GM13977 (cell line): ENCODE results near the gene RNF169.

Experiments used
- DNase-seq: peaks from one replicate; pipeline ENCODE4 v3.0.0; 2012; ENCODE audit warnings: low spot score
- in situ Hi-C: fragments of 300-500 bp; cut with MboI; formaldehyde crosslinking; loops from one replicate; pipeline ENCODE4 v1.12.0; 2022; ENCODE audit warnings: low sequenced_read_pairs, low pct_unique_long_range_greater_than_20kb, mixed read lengths, inconsistent platforms; ENCODE audit not compliant: unreplicated experiment
- TF ChIP-seq, protein P1 (sequence below): IDR thresholded peaks from 2 replicates; pipeline ENCODE4 v1.5.1; 2012; ENCODE audit warnings: mild to moderate bottlenecking, control low read depth; ENCODE audit not compliant: insufficient read depth; ENCODE audit errors: extremely low read depth, missing control alignments

The RNF169 gene

DNA sequence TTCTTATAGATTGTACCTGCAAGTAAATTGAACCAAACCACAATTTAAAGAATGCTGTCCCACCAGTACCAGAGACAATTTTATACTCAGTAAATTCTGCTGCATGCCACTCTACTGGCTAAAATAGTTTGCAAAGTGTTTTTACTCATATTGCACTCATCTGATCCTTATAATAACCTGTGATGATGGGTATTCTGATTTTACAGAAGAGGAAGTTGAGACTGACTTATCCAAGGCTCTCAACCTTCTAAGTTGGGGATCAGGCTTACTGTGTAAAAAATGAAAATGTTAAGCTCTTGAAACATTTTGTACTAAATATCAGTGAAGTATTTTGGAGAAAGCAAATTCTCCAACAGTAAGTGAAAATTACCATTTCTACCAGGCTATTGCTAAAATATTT is 37.9 kb downstream of the RNF169 start:
- in situ Hi-C loops = no loop called here
- TF ChIP-seq, protein P1, sequence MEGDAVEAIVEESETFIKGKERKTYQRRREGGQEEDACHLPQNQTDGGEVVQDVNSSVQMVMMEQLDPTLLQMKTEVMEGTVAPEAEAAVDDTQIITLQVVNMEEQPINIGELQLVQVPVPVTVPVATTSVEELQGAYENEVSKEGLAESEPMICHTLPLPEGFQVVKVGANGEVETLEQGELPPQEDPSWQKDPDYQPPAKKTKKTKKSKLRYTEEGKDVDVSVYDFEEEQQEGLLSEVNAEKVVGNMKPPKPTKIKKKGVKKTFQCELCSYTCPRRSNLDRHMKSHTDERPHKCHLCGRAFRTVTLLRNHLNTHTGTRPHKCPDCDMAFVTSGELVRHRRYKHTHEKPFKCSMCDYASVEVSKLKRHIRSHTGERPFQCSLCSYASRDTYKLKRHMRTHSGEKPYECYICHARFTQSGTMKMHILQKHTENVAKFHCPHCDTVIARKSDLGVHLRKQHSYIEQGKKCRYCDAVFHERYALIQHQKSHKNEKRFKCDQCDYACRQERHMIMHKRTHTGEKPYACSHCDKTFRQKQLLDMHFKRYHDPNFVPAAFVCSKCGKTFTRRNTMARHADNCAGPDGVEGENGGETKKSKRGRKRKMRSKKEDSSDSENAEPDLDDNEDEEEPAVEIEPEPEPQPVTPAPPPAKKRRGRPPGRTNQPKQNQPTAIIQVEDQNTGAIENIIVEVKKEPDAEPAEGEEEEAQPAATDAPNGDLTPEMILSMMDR = no peak
- no peak for DNase-seq

DNA sequence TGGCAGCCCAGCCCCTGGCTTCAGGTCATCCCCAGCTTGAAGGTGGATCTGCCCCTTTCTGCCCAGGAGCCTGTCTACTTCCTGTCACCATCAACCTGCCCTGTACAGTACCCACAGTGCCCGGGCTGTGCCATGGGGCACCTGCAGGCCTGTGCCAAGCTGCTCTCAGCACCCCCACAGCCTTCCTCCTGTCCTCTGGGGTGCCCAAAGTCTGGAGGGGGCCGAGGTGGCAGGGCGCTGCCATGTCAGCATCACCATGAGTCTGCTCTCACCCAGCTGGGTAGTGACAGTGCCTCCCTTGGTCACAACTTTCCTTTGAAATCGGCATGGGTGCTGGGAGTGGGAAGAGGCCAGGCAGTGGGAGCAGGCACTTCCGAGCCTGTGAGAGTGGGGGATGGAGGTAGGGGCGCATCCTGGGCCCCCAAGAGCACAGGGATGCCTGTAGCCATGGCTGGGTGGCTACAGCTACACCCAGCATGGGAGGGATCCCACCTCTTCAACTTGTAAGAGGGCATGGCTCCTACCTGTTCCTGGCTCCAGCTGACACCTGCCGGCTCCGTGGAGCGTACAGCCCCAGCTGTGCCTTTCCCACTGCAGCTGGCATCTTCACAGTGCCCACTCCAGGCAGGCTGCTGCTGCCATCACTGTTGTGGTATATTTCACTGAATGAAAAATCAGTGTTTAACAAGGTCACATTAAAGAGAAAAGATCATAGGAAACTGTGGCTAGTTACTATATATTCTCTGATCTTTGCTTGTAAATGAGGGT is 42.9 kb downstream of the RNF169 start:
- DNase-seq = no peak
- in situ Hi-C loops = no loop called here
- TF ChIP-seq, protein P1 = no peak

DNA sequence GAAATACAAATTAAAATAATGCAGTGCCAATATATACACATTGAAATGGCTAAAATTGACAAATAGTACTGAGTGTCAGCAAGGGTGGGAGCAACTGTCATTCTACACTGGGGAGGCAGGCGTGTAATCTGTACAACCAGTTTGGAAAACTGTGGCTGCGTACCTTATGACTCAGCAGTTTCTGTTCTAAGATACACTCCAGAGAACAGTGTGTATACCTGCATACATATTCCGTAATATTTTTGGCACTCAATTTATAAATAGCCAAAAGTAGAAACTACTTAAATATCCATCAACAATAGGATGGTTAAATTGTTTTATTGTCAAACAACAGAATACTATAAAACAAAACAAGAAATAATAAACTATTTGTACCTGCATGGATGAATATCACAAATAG is 57.6 kb downstream of the RNF169 start:
- TF ChIP-seq, protein P1 = no peak
- in situ Hi-C loops = no loop called here
- no peak for DNase-seq

DNA sequence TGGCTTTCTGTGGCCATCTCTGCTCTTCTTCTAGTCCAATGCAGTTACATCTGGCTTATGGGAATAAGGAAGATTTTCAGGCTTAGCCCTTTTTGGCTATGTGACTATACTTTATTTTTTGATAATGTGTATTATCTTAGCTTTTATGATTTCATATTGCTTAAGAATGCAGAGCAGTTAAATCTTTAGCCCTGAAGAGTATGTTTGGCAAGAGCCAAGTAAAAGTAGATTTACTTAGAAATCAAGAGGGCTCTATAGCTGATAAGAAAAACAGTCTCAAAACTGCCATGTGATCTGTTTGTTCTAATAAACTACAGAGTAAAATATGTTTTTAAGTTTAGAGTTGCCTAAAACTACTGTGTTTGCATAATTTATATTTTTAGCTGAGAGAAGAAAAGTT is 61.2 kb downstream of the RNF169 start:
- in situ Hi-C loops = no loop called here
- DNase-seq = no peak
- TF ChIP-seq, protein P1 = no peak

DNA sequence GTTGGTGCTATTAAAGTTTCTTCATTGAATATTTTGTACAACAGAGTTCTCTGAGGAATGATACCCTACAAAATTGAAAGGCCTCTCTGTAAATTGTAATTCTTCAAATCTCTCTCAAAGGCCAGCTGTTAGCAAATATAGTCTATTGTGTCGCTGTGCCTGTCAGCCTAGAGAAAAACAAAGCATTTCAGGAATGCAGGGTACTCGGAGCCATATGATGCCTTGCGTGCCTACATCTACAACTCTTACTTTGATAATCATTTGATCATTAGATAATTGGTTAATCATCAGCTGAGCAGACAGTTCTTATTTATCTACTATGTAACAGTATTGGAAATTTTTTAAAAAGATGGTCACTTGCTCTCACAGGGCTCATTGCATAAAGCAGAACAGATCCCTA is 67.3 kb downstream of the RNF169 start:
- in situ Hi-C loops = no loop called here
- no peak for DNase-seq
- TF ChIP-seq, protein P1 = no peak

DNA sequence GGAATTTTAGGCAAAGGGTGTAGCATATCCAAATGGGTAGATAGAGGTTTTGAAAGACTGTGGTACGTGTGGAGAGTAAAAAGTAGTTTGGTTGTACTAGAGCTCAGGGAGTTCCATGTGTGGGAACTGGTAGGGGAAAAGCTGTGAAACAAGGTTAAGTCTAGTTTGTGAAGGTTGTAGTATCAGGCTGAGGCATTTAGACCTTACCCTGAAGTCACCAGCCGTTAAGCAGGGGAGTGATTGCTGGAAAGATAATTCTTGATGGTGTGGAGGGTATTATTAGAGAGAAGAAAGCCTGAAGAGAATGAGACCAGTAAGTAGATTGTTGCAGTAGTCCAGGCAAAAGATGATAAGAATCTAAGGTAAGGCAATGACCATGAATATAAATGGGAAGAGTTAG is 68.0 kb downstream of the RNF169 start:
- in situ Hi-C loops = no loop called here
- no peak for DNase-seq
- TF ChIP-seq, protein P1 = no peak
